ENCODE results near the gene AMN.

Gene AMN

GRCh38 chr14:102916347-102917055 is 6.0 kb upstream of the AMN start:
- no peak for TF ChIP-seq FOXP2 (optimal IDR thresholded peaks at IDR 0.05; ENCODE audit: borderline replicate concordance, extremely low read depth, extremely low read length, insufficient read depth)
- TF ChIP-seq SIN3A (IDR thresholded peaks at IDR 0.05; ENCODE audit: borderline replicate concordance, insufficient read depth, low read length) = no peak
- no peak for TF ChIP-seq TAF1 (IDR thresholded peaks at IDR 0.05; ENCODE audit: borderline replicate concordance, insufficient read depth, low read length)
- TF ChIP-seq POLR2AphosphoS5 (IDR thresholded peaks at IDR 0.05; ENCODE audit: low read depth, low read length) = no peak
- no peak for TF ChIP-seq REST (IDR thresholded peaks at IDR 0.05; ENCODE audit: insufficient read depth in 1 of 2, low read depth in 2 of 2, low read length in 2 of 2)

- TF ChIP-seq FOXP2 (optimal IDR thresholded peaks at IDR 0.05; ENCODE audit: borderline replicate concordance, extremely low read depth, extremely low read length, insufficient read depth) = no peak
- no peak for TF ChIP-seq REST (IDR thresholded peaks at IDR 0.05; ENCODE audit: insufficient read depth in 1 of 2, low read depth in 2 of 2, low read length in 2 of 2)
- TF ChIP-seq TAF1 (IDR thresholded peaks at IDR 0.05; ENCODE audit: borderline replicate concordance, insufficient read depth, low read length) = no peak
- TF ChIP-seq SIN3A (IDR thresholded peaks at IDR 0.05; ENCODE audit: borderline replicate concordance, insufficient read depth, low read length) = no peak
- no peak for TF ChIP-seq POLR2AphosphoS5 (IDR thresholded peaks at IDR 0.05; ENCODE audit: low read depth, low read length)
These were observed 5.4 kb upstream of the AMN start for GRCh38 chr14:102917056-102917385.

- TF ChIP-seq REST (IDR thresholded peaks at IDR 0.05; ENCODE audit: insufficient read depth in 1 of 2, low read depth in 2 of 2, low read length in 2 of 2) (no peak), FOXP2 (optimal IDR thresholded peaks at IDR 0.05; ENCODE audit: borderline replicate concordance, extremely low read depth, extremely low read length, insufficient read depth) (no peak), POLR2AphosphoS5 (IDR thresholded peaks at IDR 0.05; ENCODE audit: low read depth, low read length) (no peak), SIN3A (IDR thresholded peaks at IDR 0.05; ENCODE audit: borderline replicate concordance, insufficient read depth, low read length) (no peak), TAF1 (IDR thresholded peaks at IDR 0.05; ENCODE audit: borderline replicate concordance, insufficient read depth, low read length) (no peak)
These were observed 4.8 kb upstream of the AMN start for GRCh38 chr14:102917469-102918211.

- no peak for TF ChIP-seq FOXP2 (optimal IDR thresholded peaks at IDR 0.05; ENCODE audit: borderline replicate concordance, extremely low read depth, extremely low read length, insufficient read depth)
- TF ChIP-seq POLR2AphosphoS5 (IDR thresholded peaks at IDR 0.05; ENCODE audit: low read depth, low read length) = no peak
- no peak for TF ChIP-seq TAF1 (IDR thresholded peaks at IDR 0.05; ENCODE audit: borderline replicate concordance, insufficient read depth, low read length)
- no peak for TF ChIP-seq REST (IDR thresholded peaks at IDR 0.05; ENCODE audit: insufficient read depth in 1 of 2, low read depth in 2 of 2, low read length in 2 of 2)
- TF ChIP-seq SIN3A (IDR thresholded peaks at IDR 0.05; ENCODE audit: borderline replicate concordance, insufficient read depth, low read length) = no peak
These were observed 4.0 kb upstream of the AMN start for GRCh38 chr14:102918438-102918837.

All from PFSK-1 (cell line).